HG03442 (cell line): ENCODE data around the gene PARN.
"Not testable (repeated sequence)": the region's sequence is repeated elsewhere in the genome, so short reads cannot be mapped to it uniquely, and the experiment has no call there.

Experiments
- ATAC-seq: cut with Tn5 transposase; IDR thresholded peaks from one replicate; pipeline ENCODE4 v1.9.1; 2021; ENCODE audit warnings: mild to moderate bottlenecking, moderate library complexity; ENCODE audit not compliant: unreplicated experiment

PARN gene

GRCh38 chr16:14405611-14406537 is 224.2 kb downstream of the PARN start:
- ATAC-seq: peak; percentile 90

GRCh38 chr16:14403001-14403389 is 227.1 kb downstream of the PARN start:
- ATAC-seq: not testable (repeated sequence)

- ATAC-seq: not testable (repeated sequence)
Observed at GRCh38 chr16:14402114-14403000, 227.7 kb downstream of the PARN start.

DNA sequence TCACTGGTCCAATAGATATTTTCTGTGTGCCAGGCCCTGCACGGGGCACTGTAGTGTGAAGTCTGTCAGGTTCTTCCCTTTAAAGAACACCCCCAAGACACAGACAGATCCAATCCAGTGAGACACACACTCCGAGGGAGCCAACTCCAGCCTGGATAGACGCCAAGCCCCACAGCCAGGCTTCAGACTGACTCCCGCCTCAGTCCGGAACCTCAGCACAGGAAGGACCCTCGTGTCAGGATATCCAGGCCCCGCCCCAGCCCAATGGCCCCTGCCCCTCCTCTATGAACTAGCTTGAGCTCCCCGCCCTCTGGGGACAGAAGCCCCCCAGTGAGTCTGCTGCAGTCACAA is 228.4 kb downstream of the PARN start:
- ATAC-seq: not testable (repeated sequence)

GRCh38 chr16:14400978-14401710 is 228.9 kb downstream of the PARN start:
- ATAC-seq: not testable (repeated sequence)

GRCh38 chr16:14400285-14400977 is 229.6 kb downstream of the PARN start:
- no peak for ATAC-seq

GRCh38 chr16:14399378-14400284 is 230.4 kb downstream of the PARN start:
- peak; percentile 88 for ATAC-seq

- ATAC-seq: no peak
Observed at GRCh38 chr16:14398014-14398717, 231.9 kb downstream of the PARN start.

- ATAC-seq: not testable (repeated sequence)
Observed at GRCh38 chr16:14395710-14396304, 234.3 kb downstream of the PARN start.

- no peak for ATAC-seq
Observed at GRCh38 chr16:14394834-14395233, 235.2 kb downstream of the PARN start.

GRCh38 chr16:14392960-14393359 is 237.1 kb downstream of the PARN start:
- no peak for ATAC-seq

DNA sequence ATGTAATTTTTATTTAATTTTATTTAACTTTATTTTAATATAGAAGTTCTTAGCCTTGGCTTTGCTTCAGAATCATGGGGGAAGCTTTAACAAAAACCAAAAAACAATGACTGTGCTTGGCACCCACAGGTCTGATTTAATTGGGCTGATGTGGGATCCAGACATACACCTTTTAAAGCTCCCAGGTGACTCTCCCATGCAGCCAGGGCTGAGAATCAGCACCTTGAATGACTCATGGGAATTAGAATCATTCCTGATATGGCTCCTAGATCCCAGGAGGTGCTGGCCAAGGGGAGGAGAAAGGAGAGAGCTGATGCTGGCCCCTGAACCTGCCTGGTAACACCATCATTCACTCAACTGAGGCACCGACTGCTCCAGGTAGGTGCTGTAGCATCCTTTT is 240.7 kb downstream of the PARN start:
- ATAC-seq: no peak

DNA sequence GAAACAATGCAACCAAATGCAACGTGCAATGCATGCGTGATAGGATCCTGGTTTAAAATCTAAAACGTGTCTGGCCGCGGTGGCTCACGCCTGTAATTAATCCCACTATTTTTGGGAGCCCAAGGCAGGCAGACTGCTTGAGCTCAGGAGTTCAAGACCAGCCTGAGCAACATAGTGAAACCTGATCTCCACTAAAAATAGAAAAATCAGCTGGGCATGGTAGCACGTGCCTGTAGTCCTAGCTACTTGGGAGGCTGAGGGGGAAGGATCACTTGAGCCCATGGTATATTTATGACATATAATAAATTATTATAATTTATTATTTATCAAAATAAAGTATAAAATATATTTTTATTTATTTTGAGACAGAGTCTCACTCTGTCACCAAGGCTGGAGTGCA is 241.8 kb downstream of the PARN start:
- no peak for ATAC-seq

GRCh38 chr16:14386115-14386514 is 243.9 kb downstream of the PARN start:
- no peak for ATAC-seq
